NCI-H1694 (cell line): ENCODE results near the gene DPP6.

ENCODE experiments used
- DNase-seq: peaks from one replicate; lab custom pipeline; 2025; lab: John Stamatoyannopoulos, UW

The DPP6 gene

DNA sequence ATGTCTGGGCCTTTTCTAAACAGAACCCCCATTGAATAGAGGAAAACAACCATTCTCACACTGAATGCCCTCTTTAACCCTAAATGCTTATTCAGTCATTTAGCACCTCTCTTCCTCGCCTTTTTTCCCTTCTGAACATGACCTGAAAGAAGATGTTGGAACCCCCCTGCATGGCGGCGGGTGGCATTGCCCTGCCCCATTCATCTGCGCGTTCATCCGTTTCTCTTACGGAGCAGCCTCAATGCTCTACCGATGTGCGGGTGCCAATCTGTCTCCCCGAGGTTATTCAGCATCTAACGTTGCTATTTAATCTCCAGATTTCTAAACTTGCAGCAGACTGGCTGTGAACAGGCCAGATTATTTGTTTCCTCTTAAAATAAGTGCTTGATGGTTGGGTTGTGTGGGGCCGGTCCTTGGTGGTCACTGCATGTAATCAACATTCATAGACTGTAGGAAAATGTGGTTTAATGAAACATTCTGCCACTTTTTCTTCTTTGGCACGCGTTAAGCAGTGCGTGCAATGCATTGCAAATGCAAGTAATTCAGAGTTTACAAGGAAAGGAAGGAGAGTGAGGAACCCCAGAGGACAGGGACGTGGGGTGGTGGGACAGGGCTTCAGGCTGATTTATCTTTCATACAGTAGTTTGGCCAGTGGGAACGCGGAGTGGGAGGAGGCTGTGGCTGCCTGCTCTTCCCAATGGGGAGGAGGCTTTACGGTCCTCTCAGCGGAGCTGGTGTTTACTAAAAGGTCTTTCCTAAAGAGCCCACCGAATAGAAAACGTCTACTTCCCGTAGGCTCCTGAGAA lies 286.7 kb downstream of the DPP6 start:
- no peak for DNase-seq

- no peak for DNase-seq
These were observed 290.9 kb downstream of the DPP6 start for GRCh38 chr7:154342971-154343633.

DNA sequence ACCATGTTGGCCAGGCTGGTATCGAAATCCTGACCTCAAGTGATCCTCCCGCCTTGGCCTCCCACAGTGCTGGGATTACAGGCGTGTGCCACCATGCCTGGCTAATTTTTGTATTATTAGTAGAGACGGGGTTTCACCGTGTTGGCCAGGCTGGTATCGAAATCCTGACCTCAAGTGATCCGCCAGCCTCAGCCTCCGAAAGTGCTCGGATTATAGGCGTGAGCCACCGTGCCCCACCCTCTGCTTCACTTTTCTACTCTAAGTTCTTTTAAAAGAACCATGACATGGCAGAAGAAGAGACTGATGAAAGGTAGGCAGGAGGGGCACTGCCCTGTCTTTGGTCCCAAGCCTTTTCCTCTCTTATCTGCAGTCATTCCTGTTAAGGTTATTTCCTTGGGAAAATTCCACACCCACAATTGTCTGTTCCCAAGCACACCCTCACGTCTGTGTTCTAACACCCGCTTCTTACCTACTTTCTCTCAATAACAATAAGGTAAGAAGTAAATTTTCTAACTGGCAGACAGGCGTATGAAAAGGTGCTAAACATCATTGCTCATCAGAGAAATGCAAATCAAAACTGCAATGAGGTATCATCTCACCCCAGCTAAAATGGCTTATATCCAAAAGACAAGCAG lies 291.7 kb downstream of the DPP6 start:
- DNase-seq: no peak

- DNase-seq: no peak
These were observed 292.9 kb downstream of the DPP6 start for GRCh38 chr7:154345093-154345492.

DNA sequence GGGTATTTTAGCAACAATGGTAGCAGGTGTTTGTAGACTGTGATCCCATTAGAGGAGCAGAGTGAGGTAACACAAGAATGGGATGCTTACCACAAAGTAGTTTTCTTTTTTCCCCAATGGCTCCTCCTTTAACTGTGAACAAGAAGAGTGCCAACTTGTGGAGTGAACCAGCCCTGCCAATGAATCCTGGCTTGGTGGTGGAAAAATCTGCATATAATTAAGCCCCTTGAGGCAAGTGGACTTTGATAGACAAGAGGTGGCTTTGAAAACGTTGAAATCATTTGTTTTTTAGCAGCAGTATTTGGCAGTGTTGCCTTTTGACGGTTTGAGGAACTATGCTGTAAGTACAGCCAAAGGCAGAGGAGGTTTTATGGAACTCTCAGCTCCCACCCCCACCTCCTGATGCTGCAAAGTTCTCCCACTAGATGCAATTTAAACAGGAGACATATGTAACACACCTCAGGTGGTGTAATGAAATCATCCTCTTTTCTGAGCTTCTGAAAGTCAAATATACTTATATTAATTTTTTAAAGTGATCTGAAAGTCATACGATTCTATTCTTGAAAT lies 295.6 kb downstream of the DPP6 start:
- DNase-seq: no peak

GRCh38 chr7:154350892-154351291 lies 298.7 kb downstream of the DPP6 start:
- DNase-seq: no peak

DNA sequence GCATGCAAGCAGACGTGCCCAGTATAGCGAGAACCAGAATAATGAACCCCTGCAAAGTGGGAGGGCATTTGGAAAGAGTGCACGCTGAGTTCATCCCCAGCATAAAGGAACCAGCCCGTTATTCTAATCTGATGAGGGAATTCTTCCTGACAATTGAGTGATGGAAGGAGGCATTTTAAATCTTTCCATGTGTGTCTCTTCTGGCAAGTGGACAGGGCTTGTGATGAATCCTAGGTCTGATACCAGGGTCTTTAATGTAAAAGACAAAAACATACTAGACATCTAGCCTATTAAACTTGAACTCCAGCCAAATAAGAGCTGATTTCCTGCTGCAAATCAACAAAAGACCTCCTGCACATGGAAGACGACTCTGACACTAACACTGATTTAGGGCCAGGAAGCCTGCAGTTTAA lies 301.2 kb downstream of the DPP6 start:
- no peak for DNase-seq

GRCh38 chr7:154364170-154364569 lies 312.0 kb downstream of the DPP6 start:
- DNase-seq: no peak

DNA sequence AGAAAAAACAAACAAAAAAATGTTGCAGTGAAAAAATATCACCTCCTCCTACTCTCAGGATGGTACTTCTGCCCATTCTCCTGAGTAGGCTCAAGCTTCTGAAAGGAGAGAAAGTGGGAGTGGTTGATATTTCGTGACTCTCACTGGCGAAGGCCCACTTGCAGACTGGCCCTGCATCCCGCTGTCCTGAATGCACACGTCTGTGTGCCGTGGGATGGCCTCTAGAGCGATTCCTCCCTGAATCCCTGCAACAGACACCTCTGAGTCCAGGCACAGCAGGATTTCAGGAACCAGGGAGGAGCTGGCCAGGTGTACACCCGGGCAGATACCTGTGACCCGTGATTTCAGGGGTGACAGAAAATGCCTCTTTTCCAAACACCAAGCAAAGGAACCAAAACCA lies 319.2 kb downstream of the DPP6 start:
- no peak for DNase-seq

GRCh38 chr7:154372011-154372601 lies 319.9 kb downstream of the DPP6 start:
- no peak for DNase-seq

- DNase-seq: no peak
These were observed 321.8 kb downstream of the DPP6 start for GRCh38 chr7:154373956-154374355.

GRCh38 chr7:154375956-154376355 lies 323.8 kb downstream of the DPP6 start:
- DNase-seq: no peak

DNA sequence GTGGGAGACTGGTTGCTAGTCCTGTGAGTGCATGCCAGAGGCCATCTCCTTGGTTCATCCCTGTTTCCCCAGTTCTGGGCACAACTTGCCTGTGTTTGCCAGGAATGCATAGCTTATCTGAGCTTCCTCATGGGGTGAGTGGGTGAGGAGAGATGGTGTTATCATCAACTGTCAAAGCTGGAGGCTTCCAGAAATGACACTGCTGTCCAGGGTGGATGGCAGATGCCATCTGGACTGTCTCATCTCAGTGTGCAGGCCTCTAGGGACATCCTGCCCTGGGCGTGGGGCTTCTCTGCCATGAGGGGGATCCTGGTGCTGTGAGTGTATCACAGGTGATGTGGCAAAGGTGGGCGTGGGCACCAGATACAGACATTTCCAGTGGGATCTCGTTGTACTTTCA lies 328.6 kb downstream of the DPP6 start:
- no peak for DNase-seq

- no peak for DNase-seq
These were observed 330.8 kb downstream of the DPP6 start for GRCh38 chr7:154383045-154383444.

DNA sequence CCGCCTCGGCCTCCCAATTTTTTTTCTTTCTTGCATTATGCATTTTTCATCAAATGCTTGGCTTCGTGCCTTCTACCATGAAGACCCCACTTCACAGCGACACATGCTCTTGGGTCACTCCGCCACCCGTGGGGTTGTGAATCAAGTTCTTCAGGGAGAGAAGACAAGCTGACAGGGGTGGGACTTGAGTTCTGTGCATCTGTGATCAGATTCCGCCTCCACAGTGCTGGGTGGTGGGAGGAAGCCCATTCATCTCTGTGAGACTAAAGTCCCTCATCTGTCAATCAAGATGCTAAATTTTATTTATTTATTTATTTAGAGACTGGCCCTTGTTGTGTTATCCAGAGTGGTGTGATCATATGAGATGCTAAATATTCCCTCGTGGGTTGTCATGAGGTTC lies 333.0 kb downstream of the DPP6 start:
- no peak for DNase-seq

DNA sequence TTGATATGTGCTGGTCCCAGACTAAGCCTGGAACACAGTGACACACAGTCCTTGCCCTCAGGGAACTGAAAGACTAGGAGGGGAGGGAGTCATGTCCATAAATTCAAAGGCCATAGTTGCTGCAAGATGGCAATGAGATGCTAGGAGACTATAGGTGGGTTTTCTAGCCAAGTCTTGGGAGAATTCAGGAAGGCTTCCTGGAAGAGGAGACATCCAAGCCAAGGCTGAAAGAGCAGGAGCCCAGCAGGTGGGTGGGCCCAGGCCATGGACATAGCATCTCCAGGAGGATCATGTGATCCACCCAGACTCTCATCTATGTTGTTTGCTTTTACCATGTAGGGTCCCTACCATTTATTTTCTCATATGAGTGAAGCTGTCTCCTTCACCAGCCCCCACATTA lies 335.1 kb downstream of the DPP6 start:
- DNase-seq: no peak

DNA sequence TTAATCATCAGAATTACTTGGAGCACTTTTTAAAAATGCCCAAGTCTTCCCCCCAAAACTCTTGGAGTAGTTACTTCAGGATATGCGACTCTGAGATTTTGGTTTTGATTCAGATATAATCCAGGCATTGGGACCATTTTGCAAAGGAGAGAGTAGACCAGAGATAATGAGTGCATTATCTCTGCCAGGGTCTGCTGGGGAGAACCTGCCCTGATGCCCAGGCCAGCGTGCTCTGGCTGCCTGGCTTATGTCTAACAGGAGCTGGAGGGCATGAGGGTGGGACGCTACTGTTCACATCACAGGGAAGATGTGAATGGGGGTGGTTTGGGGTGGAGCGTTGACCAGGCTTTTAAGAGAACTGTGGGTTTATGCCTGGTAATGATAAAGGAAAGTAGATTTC lies 336.2 kb downstream of the DPP6 start:
- DNase-seq: no peak

DNA sequence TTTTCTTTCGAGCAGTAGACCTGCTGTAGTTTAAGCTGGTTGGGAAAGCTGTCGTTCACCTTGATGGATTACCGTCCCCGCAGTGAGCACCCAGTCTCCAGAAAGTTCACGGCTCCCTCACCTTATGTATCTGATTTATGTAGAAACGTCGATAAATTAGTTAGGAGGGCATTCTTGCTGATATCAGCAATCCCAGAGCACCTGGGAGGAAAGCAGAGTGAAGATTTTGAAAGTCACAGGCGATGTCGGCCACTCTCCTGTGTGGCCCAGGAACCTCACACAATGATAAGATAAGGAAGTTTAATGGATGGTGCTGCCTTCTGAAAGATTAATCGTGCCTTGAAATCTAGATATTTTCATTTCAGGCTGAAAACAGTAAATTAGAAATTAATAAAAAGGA lies 336.8 kb downstream of the DPP6 start:
- DNase-seq: no peak

DNA sequence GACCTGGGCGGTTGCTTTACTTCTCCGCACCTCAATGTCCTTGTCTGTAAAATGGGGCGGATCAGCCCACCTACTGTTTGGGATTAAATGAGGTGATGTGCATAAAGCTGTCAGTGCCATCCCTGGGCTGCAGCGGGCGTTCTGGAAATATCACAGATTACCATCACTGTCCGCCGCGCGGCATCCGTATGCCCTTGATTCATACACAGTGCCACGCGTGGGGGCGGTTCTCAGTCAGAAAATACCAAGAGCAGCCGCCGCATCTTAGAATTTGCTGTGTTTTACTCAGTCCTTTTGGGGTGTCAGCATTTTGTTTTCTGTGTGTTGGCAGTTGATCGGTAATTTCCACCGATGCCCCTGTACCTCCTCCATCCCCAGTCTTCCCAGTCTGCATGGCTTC lies 338.8 kb downstream of the DPP6 start:
- no peak for DNase-seq

DNA sequence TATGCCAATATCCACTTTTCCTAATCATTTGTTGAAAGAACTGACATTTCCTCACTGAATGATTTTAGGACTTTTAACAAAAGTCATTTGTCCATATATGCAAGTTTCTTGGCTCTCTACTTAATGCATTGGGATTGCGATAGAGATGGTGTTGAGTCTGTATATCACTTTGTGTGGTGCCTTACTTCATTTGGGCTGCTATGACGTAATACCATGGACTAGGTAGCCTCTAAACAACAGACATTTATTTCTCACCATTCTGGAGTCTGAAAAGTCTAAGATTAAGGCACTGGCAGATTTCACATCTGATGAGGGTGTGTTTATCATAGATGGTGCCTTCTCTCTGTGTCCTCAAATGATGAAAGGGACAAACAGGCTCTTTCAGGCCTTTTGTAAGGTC lies 342.6 kb downstream of the DPP6 start:
- no peak for DNase-seq

DNA sequence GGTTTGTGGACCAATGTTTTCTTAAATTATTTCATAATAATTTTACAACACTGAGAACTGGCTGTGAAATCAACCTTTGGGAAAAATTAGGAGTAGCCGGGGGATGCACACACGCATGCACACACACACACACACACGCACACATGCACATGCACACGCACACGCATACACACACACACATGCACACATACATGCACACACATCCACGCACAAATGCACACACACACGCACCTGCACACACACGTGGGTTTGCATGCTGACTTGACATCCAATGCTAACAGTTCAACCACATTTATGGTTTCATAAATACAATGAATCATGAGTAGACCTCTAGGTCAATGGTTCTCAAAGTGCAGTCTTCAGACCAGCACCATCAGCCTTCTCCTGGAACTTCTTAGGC lies 354.1 kb downstream of the DPP6 start:
- DNase-seq: no peak

DNA sequence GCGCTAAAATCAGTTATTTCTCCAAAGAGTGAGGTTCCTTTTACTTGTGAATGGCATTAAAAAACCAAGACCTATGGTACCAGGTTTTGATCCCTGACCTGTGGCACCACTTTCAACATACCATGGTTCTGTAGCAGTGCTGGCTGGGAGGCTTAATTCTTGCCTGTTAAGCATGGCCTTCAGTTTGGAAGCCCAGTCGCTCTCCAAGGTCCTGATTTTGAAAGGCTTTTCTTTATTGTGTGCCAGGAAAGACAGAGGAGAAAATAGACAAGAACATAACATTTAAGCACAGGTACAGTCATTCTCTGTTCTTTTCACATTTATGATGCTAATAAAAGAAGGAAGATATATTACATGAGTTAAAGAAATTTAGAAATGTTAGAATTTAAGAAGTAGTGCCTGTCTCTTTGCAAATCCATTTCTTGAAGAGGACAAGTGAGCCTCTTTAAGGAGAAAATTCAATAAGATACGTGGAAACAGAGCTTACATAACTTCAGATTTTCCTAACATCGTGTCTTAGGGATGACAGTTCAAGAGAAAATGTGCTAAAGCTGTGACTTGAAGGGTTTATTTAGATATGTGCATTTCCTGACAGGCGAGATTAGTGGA lies 357.6 kb downstream of the DPP6 start:
- DNase-seq: no peak
